ENCODE results near the gene RIPK3.

The RIPK3 gene

DNA sequence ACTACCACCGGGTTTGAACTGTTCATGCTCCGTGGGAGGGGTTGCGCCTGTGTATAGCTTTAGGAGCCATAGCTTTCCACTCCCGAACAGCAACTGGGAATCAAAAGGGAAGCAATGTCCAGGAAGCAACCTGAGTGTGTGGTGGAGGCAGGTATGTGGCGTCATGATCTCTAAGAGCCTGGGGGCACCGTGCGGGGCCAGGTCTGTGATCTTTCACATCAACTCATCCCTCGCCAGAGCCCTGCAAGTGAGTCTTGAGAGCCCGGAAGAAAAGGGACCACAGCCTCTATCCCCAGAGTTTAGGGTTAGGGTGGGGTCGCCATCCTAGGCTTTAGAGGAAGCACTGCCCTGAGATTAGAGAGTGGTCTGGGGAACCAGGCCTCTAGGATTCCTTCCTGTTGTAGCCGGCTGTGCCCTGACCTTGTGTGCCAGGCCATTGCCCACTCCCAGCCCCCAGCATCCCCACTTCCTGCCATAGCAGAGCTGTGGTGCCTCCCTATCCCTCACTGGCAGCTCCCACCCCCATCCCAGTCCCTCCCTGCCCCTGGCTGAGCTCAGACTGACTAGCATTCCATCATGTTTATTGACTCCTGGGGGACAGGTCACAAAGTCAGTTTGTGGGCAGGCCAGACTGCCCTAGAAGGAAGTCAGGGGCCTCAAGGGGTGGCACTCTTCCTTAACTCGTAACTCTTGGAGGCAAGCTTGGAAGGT is 4.2 kb downstream of the RIPK3 start:
- TF ChIP-seq, protein P1, sequence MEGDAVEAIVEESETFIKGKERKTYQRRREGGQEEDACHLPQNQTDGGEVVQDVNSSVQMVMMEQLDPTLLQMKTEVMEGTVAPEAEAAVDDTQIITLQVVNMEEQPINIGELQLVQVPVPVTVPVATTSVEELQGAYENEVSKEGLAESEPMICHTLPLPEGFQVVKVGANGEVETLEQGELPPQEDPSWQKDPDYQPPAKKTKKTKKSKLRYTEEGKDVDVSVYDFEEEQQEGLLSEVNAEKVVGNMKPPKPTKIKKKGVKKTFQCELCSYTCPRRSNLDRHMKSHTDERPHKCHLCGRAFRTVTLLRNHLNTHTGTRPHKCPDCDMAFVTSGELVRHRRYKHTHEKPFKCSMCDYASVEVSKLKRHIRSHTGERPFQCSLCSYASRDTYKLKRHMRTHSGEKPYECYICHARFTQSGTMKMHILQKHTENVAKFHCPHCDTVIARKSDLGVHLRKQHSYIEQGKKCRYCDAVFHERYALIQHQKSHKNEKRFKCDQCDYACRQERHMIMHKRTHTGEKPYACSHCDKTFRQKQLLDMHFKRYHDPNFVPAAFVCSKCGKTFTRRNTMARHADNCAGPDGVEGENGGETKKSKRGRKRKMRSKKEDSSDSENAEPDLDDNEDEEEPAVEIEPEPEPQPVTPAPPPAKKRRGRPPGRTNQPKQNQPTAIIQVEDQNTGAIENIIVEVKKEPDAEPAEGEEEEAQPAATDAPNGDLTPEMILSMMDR (conservative IDR thresholded peaks at IDR 0.05; ENCODE audit: low read depth, low read length): no peak
- no peak for DNase-seq (ENCODE audit: low read depth)
- H3K4me3 ChIP-seq (ENCODE audit: low read length): no peak overlapping the region

DNA sequence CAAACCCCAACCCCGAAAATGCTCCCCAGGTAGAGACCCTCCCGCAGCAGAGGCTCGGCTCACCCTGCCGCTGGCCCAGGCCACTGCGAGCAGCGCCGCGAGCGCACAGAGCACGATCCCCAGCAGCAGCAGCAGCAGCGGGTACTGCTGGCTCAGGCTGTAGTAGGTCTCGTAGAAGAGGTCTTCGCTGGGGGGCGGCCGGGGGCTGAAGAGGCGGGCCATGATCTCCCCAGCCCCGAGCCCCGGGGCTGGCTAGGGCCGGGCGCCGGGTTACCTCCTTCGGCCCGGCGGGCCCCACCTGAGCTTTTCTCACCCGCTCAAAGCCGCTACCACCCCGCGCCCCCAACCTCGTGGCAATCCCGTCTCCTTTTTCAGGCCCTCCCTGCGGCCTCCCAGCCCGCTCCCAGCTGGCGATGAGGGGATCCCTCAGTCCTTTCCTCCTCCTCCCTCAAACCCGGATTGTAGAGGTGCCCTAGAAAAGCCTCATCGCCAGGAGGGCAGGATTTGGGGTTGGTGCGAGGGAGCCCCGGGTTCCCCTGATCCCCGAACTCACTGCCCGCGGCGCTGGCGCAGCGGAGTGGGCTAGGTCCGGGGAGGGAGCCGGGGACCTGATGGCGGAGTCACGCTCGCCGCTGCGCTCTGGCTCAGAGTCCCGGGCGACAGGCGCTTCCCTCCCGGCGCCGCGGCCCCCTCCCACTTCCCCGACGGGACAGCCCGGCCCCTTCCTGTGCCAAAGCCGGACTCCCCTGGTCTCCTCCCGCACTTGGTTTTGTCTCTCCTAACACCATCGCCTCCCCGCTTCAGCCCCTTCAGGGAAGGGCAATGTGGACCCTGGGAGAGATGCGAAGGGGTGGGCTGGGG is 5.1 kb downstream of the RIPK3 start, which contains the start of gene ADCY4:
ADCY4 (minus strand) TSS at position 641 of the 861 bp plus-strand sequence; CDS start at position 222, 419 bp downstream.
- TF ChIP-seq, protein P1 (conservative IDR thresholded peaks at IDR 0.05; ENCODE audit: low read depth, low read length): no peak
- DNase-seq (ENCODE audit: low read depth): no peak
- H3K4me3 ChIP-seq (ENCODE audit: low read length): no peak within 1 kb of the TSS

DNA sequence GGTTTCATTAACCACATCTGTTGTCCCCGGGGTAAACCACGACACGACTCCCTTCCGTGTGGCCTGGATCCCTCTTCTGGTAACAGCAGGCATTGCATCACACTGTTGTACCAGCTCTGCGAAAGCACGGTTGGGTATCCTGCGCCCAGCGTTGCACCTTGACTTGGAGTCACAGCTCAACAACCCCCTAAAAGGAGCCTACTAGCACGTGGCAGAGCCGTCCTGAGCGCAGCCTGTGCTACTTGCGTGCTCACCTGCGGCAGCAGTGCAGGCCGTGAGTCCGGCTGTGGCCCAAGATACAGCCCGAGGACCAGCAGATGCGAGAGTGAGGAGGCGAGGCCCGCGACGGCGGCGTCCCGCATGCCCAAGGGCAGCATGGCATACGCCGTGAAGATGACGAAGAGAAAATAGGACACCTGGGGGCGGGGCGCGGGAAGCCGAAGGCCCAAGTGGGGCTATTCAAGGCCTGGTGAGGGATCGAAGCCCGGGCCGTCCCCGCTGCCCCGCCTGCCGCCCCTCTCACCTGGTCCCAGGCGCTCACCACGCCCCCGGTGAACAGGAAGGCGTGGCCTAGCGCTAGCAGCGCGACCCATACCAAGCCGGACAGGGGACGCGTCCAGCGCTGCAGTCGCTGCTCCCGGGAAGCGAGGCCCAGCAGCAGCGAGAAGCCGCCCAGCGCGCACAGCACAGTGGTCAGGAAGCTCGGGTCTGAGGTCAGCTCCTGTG is 7.4 kb downstream of the RIPK3 start:
- no peak for DNase-seq (ENCODE audit: low read depth)
- TF ChIP-seq, protein P1 (conservative IDR thresholded peaks at IDR 0.05; ENCODE audit: low read depth, low read length): peak; percentile 81
- peak overlapping the region; percentile 20 for H3K4me3 ChIP-seq (ENCODE audit: low read length)

DNA sequence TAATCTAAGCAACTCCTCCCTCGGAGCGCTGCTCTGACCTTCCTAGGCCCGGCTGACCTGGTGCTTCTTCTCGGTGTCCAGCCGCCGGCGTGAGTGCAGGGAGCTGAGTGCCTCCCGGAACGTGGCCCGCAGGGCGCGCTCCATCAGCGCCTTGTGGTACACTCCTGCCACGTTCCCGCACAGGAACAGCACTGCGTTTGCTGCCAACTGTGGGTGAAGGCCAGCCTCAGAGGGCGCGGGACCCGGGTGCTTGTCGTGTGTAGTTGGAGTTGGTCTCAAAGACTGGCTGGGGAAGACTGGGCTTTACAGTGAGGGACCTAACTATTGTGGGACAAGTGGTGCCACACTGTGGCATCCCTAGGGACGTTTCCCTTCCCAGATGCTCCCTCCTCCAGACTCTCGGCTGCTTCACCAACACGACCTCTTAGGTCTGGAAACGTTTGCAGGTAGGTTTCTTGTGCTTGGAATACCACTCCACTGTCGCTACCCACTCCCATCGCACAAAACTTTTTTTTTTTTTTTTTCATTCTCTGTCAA is 8.0 kb downstream of the RIPK3 start:
- DNase-seq (ENCODE audit: low read depth): no peak
- TF ChIP-seq, protein P1 (conservative IDR thresholded peaks at IDR 0.05; ENCODE audit: low read depth, low read length): no peak
- H3K4me3 ChIP-seq (ENCODE audit: low read length): no peak overlapping the region

DNA sequence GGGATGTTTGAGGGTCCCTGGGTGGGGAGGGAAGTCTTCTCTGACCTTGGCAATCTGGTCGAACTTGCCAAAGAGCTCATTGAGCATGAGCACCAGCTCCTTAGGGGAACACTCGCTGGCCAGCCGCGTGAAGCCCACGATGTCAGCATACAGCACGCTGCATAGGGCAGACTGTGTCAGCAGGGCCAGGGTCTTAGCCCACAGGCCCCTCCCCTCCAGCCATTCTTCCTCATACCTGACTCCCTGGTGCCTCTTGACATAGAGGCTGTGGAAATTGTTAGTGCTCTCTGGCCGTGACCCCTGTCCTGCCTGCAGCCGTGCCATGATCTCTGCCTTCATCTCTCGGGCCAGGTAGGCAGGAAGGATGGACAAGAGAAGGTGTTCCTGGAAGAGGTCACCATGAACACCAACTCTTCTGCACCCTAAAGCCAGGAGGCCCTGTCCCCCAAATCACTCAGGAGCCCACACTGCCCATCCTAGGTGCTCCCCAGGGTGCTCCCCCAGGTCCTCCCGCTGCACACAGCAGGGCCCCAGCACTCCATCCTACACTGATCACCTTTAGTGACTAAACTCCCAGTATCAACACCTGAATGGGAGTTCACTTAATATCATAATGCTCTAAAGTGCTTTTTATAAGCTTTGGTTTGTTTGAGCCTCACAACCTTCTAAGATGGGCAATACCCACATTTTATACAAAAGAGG is 8.7 kb downstream of the RIPK3 start:
- no peak for DNase-seq (ENCODE audit: low read depth)
- no peak overlapping the region for H3K4me3 ChIP-seq (ENCODE audit: low read length)
- TF ChIP-seq, protein P1 (conservative IDR thresholded peaks at IDR 0.05; ENCODE audit: low read depth, low read length): no peak

DNA sequence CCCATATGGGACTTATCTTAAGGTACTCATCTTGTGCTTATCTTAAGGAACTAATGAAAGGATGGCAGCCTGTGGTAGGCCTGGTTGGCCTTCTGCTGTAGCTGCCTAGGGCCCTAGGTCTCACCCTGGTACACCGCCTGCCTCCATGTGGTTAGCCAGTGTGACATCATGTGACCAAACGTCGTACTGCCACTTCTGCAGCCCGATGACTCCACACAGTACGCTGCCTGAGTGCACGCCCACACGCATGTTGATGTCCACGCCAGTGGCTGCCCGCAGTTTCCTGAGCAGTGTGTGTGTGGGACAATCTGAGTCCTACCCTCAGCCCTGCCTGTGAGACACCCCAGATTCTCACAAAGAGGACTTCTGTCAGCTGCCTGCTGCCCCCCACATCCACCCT is 10.1 kb downstream of the RIPK3 start:
- no peak overlapping the region for H3K4me3 ChIP-seq (ENCODE audit: low read length)
- TF ChIP-seq, protein P1 (conservative IDR thresholded peaks at IDR 0.05; ENCODE audit: low read depth, low read length): no peak
- DNase-seq (ENCODE audit: low read depth): no peak
